DOHH2 (cell line): Measurements from ENCODE around the gene KCNMA1.

Source experiments
- CTCF ChIP-seq: fragments of 200-600 bp; sonication (generic); IDR thresholded peaks from one replicate; pipeline ENCODE4 v1.5.1; 2014; ENCODE audit warnings: antibody characterized with exemption, mild to moderate bottlenecking, low read depth, low read length; ENCODE audit not compliant: poor library complexity, severe bottlenecking
- EZH2phosphoT487 ChIP-seq: fragments of 200-600 bp; sonication (generic); IDR thresholded peaks from 2 replicates; pipeline ENCODE4 v1.6.1; 2017; ENCODE audit warnings: borderline replicate concordance, mild to moderate bottlenecking, antibody characterized with exemption, low read length, moderate library complexity, mixed read lengths

- TF ChIP-seq CTCF = no peak
- no peak for TF ChIP-seq EZH2phosphoT487
Observed at GRCh38 chr10:77283326-77283725, 354.3 kb downstream of the KCNMA1 start.
